GM12878 (cell line): ENCODE measurements around the gene BICD1. TPM values are rescaled to one million over a fixed set of nuclear protein-coding genes. Genes with fewer than 3 reads are reported as not detected.

Experiments used
- ATAC-seq: fragments of 200-7000 bp; cut with Tn5 transposase; 3 replicates; pipeline ENCODE4 v1.9.1; 2020; ENCODE audit warnings: mild to moderate bottlenecking, moderate library complexity
- BruUV-seq: library from RNA; stranded (reverse); fragments of 400-500 nt; replicated peaks from 2 replicates; lab custom pipeline; 2021; lab: Mats Ljungman, UMichigan
- CTCF ChIA-PET: fragments of 300-600 bp; sonication (Branson Sonifier 250); formaldehyde crosslinking; extraction: SDS; loops from one replicate; lab custom pipeline; 2021; ENCODE audit warnings: inconsistent platforms; lab: Yijun Ruan, JAX
- POLR2A ChIA-PET: fragments of 350-600 bp; formaldehyde crosslinking; extraction: SDS; loops from one replicate; lab custom pipeline; 2021; ENCODE audit warnings: inconsistent platforms; lab: Charles Lee
- RAD21 ChIA-PET: fragments of 300-600 bp; sonication (Branson Sonifier 250); formaldehyde crosslinking; loops from one replicate; lab custom pipeline; 2023; ENCODE audit warnings: antibody characterized with exemption; ENCODE audit not compliant: unreplicated experiment; lab: Charles Lee
- SMC1A ChIA-PET: fragments of 300-600 bp; sonication (Branson Sonifier 250); formaldehyde crosslinking; loops from one replicate; lab custom pipeline; 2023; ENCODE audit not compliant: unreplicated experiment, uncharacterized antibody; lab: Charles Lee
- DNase-seq: peaks from one replicate; pipeline ENCODE4 v3.0.0-alpha.2; 2011; ENCODE audit warnings: low read depth, low spot score
- FAIRE-seq: peaks from 3 replicates; lab custom pipeline; 2011; peaks lifted over from hg19 to GRCh38; lab: Jason Lieb, UNC
- H2AFZ ChIP-seq: 2 replicates; pipeline ENCODE4 v1.6.0; 2011; ENCODE audit warnings: low read depth, low read length, control low read depth; ENCODE audit not compliant: control insufficient read depth
- H3K27ac ChIP-seq: 2 replicates; pipeline ENCODE4 v1.5.1; 2011; ENCODE audit warnings: control low read depth; ENCODE audit not compliant: control insufficient read depth, insufficient read depth
- H3K27me3 ChIP-seq, 2 experiments: replicated peaks in 1 of 2; 2 replicates each; pipeline versions ENCODE4 v1.6.0 to v1.6.1; 2011; ENCODE audit warnings: low read length in 1 of 2; ENCODE audit not compliant: control insufficient read depth in 2 of 2, insufficient read depth in 2 of 2
- H3K36me3 ChIP-seq, 2 experiments: 2 replicates each; pipeline ENCODE4 v1.5.1; 2011; ENCODE audit warnings: low read length in 1 of 2; ENCODE audit not compliant: control insufficient read depth in 2 of 2, insufficient read depth in 2 of 2
- H3K4me1 ChIP-seq: 2 replicates; pipeline ENCODE4 v1.6.1; 2011; ENCODE audit warnings: mild to moderate bottlenecking, low read length, moderate library complexity, mixed read lengths; ENCODE audit not compliant: control insufficient read depth, insufficient read depth
- H3K4me2 ChIP-seq: 2 replicates; pipeline ENCODE4 v1.6.0; 2011; ENCODE audit warnings: control low read depth; ENCODE audit not compliant: control insufficient read depth, insufficient read depth
- H3K4me3 ChIP-seq: fragments of 200-600 bp; sonication (generic); 2 replicates; pipeline ENCODE4 v1.5.1; 2016
- H3K79me2 ChIP-seq: 2 replicates; pipeline ENCODE4 v1.6.0; 2011; ENCODE audit warnings: low read length; ENCODE audit not compliant: control insufficient read depth, insufficient read depth
- H3K9ac ChIP-seq: 2 replicates; pipeline ENCODE4 v1.8.0; 2011; ENCODE audit warnings: low read length, control low read depth, mixed read lengths; ENCODE audit not compliant: control insufficient read depth, insufficient read depth
- H3K9me3 ChIP-seq: replicated peaks from 3 replicates; pipeline ENCODE4 v1.5.1; 2011; ENCODE audit warnings: mild to moderate bottlenecking, low read length; ENCODE audit not compliant: control insufficient read depth, insufficient read depth
- H4K20me1 ChIP-seq: 2 replicates; pipeline ENCODE4 v1.6.0; 2011; ENCODE audit not compliant: control insufficient read depth, insufficient read depth
- BACH1 ChIP-seq: fragments of 450-650 bp; IDR thresholded peaks from 2 replicates; pipeline ENCODE4 v1.6.1; 2017; ENCODE audit warnings: mild to moderate bottlenecking, borderline replicate concordance
- HDGF ChIP-seq: fragments of 450-650 bp; IDR thresholded peaks from 2 replicates; pipeline ENCODE4 v1.6.1; 2016; ENCODE audit warnings: antibody characterized with exemption
- IKZF1 ChIP-seq: fragments of 450-650 bp; conservative IDR thresholded peaks from 2 replicates; pipeline ENCODE4 v1.6.1; 2017; ENCODE audit warnings: antibody characterized with exemption, mild to moderate bottlenecking
- IRF4 ChIP-seq: IDR thresholded peaks from 2 replicates; pipeline ENCODE4 v1.6.1; 2011; ENCODE audit warnings: low read depth, low read length
- IRF5 ChIP-seq: fragments of 450-650 bp; IDR thresholded peaks from 2 replicates; pipeline ENCODE4 v1.6.1; 2017; ENCODE audit warnings: borderline replicate concordance
- LARP7 ChIP-seq: fragments of 450-650 bp; IDR thresholded peaks from 2 replicates; pipeline ENCODE4 v1.6.1; 2017; ENCODE audit warnings: mild to moderate bottlenecking
- MXI1 ChIP-seq: fragments of 150-350 bp; IDR thresholded peaks from 2 replicates; pipeline ENCODE4 v1.6.1; 2011; ENCODE audit warnings: low read depth, mild to moderate bottlenecking, inconsistent platforms, low read length, improper control_type of control experiment
- MYB ChIP-seq: fragments of 150-350 bp; IDR thresholded peaks from 2 replicates; pipeline ENCODE4 v1.6.1; 2014; ENCODE audit warnings: mild to moderate bottlenecking, low read depth, low read length, borderline replicate concordance
- MYC ChIP-seq: IDR thresholded peaks from 2 replicates; pipeline ENCODE4 v1.6.1; 2011; ENCODE audit warnings: mild to moderate bottlenecking, low read length, moderate library complexity, inconsistent platforms; ENCODE audit not compliant: insufficient read depth, insufficient replicate concordance, insufficient read length, severe bottlenecking
- RCOR1 ChIP-seq: conservative IDR thresholded peaks from 2 replicates; pipeline ENCODE4 v1.6.1; 2012; ENCODE audit warnings: low read depth, low read length, improper control_type of control experiment
- SMAD1 ChIP-seq: fragments of 450-650 bp; IDR thresholded peaks from 2 replicates; pipeline ENCODE4 v1.6.1; 2018; ENCODE audit warnings: mild to moderate bottlenecking, low read depth; ENCODE audit not compliant: partially characterized antibody
- TAF1 ChIP-seq: IDR thresholded peaks from 2 replicates; pipeline ENCODE4 v1.6.1; 2011; ENCODE audit warnings: mild to moderate bottlenecking, low read depth, low read length, borderline replicate concordance
- TARDBP ChIP-seq: IDR thresholded peaks from 2 replicates; pipeline ENCODE4 v1.6.1; 2016; ENCODE audit warnings: borderline replicate concordance
- ZNF217 ChIP-seq: fragments of 450-650 bp; IDR thresholded peaks from 2 replicates; pipeline ENCODE4 v1.6.1; 2017; ENCODE audit warnings: antibody characterized with exemption, mild to moderate bottlenecking
- ZSCAN29 ChIP-seq: fragments of 450-650 bp; IDR thresholded peaks from 2 replicates; pipeline ENCODE4 v1.6.1; 2017; ENCODE audit warnings: mild to moderate bottlenecking, moderate library complexity
- WGBS: methylation state at CpG from one replicate; pipeline ENCODE4 v1.1.6; 2016; ENCODE audit warnings: low lambda C conversion rate; ENCODE audit not compliant: insufficient replicate concordance, insufficient coverage; ENCODE audit errors: missing lambda C conversion rate; 5-methylcytosine and 5-hydroxymethylcytosine counted together
- in situ Hi-C: fragments of 300-500 bp; cut with MboI; formaldehyde crosslinking; loops from 9 replicates; pipeline ENCODE4 v1.14.3; 2018; ENCODE audit warnings: mixed read lengths
- intact Hi-C: fragments of 100-400 bp; cut with micrococcal nuclease; formaldehyde crosslinking; loops from one replicate; pipeline ENCODE4 v1.14.2; 2022; ENCODE audit not compliant: unreplicated experiment
- polyA plus RNA-seq, 11 experiments: library from polyadenylated mRNA; depleted of rRNA in 4 of 11; unstranded in 6 of 11; stranded (reverse) in 5 of 11; fragments of >200 nt; fragmentation: Nextera tagmentation in 4 of 11; fragmentation: Illumina TruSeq in 1 of 11; extraction: Ambion mirVana in 4 of 11; extraction: Trizol in 1 of 11; gene quantifications; 1 replicate in 1 of 11; 2 replicates in 10 of 11; pipeline versions ENCODE4 v1.2.1 to v1.2.3, GENCODE V29; 2011 to 2016; ENCODE audit warnings: inconsistent platforms in 2 of 11, missing spikeins in 2 of 11, low read depth in 1 of 11
- total RNA-seq, 4 experiments: library from RNA; depleted of rRNA in 3 of 4; stranded (reverse); fragments of >200 nt in 3 of 4; fragmentation: Illumina TruSeq in 1 of 4; extraction: Trizol in 1 of 4; gene quantifications; 2 replicates each; pipeline versions ENCODE4 v1.2.1 to v1.2.3, GENCODE V29; 2013 to 2021

Gene BICD1
- total and polyA plus RNA-seq, 10 of the 15 experiments (the other 5 are each of a cell fraction or from before 2014, with no cell fraction given), result 4.7 to 32.5 (median 14.4) TPM

GRCh38 chr12:32260696-32261095, 154.0 kb downstream of the BICD1 start:
- no peak for DNase-seq
- no peak overlapping the region for H3K4me3 ChIP-seq
- intact Hi-C loops (loop anchor here (5.0 to 10.0 kb wide), 2 partner anchors 52 to 296 kb away; no protein-coding TSS in a partner anchor), in situ Hi-C loops (no loop called here)
- no peak overlapping the region for H3K9ac ChIP-seq
- no TSS peak for BruUV-seq
- no peak for ATAC-seq
- ChIA-PET POLR2A (no interaction called here), RAD21 (no interaction called here), CTCF (interaction anchor here (1.4 to 1.6 kb wide), 2 partner anchors 8 to 51 kb away, joined by 3 to 10 read pairs; no protein-coding TSS in a partner anchor), SMC1A (interaction anchor here (0.6 kb wide), 1 partner anchor 190 kb away, joined by 3 read pairs; no protein-coding TSS in a partner anchor)
- H2AFZ ChIP-seq, result no peak overlapping the region
- H4K20me1 ChIP-seq, result no peaks in the 10 kb centered on the region
- WGBS, result 88% methylated on average over 3 of the region's 3 CpGs
- H3K9me3 ChIP-seq, result peaks cover 5% of the 10 kb centered on the region; the same call in 2 of the 3 replicates
- H3K27ac ChIP-seq, result no peak overlapping the region
- no peaks in the 10 kb centered on the region for H3K79me2 ChIP-seq
- peaks cover 7% of the 10 kb centered on the region for H3K4me1 ChIP-seq
- H3K4me2 ChIP-seq, result no peak overlapping the region
- no peak for FAIRE-seq
- H3K27me3 ChIP-seq, result no peaks in the 10 kb centered on the region
- no peaks in the 10 kb centered on the region; a peak in 1 of 4 replicates for H3K36me3 ChIP-seq
- TF ChIP-seq TARDBP (no peak), IRF5 (no peak), IKZF1 (no peak), BACH1 (no peak), IRF4 (no peak), SMAD1 (no peak), ZNF217 (no peak), RCOR1 (no peak), MXI1 (no peak), LARP7 (no peak), ZSCAN29 (no peak), HDGF (no peak), MYC (no peak), TAF1 (no peak), MYB (no peak)
